ENCODE measurements around the gene R3HCC1L.
"Not testable (repeated sequence)": the region's sequence is repeated elsewhere in the genome, so short reads cannot be mapped to it uniquely, and the experiment has no call there.

The R3HCC1L gene

DNA sequence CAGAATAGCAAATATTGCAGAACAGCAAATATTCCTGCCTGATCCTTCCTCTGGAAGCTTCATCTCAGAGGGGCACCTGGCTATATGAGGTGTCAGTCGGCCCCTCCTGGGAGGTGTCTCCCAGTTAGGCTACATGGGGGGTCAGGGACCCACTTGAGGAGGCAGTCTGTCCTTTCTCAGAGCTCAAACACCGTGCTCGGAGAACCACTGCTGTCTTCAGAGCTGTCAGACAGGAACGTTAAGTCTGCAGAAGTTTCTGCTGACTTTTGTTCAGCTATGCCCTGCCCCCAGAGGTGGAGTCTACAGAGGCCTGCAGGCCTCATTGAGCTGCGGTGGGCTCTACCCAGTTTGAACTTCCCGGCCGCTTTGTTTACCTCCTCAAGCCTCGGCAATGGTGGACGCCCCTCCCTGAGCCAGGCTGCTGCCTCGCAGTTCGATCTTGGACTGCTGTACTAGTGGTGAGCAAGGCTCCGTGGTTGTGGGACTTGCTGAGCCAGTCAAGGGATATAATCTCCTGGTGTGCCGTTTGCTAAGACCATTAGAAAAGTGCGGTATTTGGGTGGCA is 48.0 kb downstream of the R3HCC1L start:
- not testable (repeated sequence) for DNase-seq

DNA sequence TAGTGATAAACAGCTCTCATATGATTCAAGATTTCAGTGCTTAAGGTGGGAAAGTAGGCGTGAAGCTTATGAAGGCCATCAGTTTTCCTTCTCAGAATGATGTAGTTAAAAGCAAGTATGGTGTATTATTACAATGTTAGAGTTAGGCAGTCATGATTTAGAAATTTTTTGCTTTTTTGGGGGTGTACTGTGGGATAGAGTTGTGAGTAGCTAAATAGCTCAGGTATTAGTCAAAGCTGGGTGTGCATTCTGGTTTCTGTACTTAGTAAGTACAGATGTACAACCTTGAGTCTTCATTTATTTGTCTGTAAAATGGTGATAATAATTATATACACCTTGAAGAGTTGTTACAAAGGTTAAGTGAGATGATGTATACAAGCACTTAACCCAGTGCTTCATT is 52.2 kb downstream of the R3HCC1L start:
- no peak for DNase-seq

DNA sequence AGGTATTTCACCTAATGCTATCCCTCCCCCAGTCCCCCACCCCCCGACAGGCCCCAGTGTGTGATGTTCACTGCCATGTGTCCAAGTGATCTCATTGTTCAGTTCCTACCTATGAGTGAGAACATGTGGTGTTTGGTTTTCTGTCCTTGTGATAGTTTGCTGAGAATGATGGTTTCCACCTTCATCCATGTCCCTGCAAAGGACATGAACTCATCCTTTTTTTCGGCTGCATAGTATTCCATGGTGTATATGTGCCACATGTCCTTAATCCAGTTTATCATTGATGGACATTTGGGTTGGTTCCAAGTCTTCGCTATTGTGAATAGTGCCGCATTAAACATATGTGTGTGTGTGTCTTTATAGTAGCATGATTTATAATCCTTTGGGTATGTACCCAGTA is 56.3 kb downstream of the R3HCC1L start:
- not testable (repeated sequence) for DNase-seq

DNA sequence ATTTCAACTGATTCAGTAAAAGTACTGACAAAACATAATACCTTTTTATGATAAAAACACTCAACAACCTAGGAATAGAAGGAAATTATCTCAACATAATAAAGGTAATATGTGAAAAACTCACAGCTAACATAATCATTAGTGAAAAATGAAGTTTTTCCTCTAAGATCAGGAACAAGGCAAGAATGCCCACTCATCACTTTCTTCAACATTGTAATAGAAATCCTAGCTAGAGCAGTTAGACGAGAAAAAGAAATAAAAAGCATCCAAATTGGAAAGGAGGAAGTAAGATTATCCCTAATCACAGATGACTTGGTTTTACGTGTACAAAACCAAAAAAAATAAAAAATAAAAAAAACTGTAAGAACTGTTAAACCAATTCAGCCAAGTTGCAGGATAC is 58.6 kb downstream of the R3HCC1L start:
- no peak for DNase-seq

DNA sequence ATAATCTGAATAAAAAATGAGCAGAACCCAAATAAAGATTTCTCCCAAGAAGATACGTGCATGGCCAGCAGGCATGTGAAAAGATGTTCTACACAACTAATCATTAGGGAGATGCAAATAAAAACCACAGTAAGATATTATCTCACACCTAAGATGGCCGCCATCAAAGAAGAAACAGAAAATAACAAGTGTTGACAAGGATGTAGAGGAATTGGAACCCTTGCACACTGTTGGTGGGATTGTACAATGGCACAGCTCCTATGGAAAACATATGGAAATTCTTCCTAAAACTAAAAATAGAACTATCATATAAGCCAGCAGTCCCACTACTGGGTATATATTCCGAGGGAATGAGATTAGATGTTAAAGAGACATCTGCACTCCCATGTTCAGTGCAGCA is 60.2 kb downstream of the R3HCC1L start:
- no peak for DNase-seq

DNA sequence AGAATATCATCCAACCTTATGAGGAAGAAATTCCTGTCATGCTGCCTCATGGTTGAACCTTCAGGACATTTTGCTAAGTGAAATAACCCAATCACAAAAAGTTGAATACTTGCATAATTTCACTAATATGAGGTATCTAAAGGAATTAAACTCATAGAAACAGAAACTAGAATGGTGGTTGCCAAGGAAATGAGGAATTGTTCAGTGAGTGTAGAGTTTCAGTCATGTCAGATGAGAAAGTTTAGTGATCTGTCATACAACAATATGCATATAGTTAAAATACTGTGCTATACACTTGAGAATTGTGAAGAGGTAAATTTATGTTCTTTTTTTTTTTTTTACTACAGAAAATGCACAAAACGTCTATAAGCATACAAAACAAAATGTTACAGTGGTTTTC is 60.7 kb downstream of the R3HCC1L start:
- DNase-seq, result no peak

DNA sequence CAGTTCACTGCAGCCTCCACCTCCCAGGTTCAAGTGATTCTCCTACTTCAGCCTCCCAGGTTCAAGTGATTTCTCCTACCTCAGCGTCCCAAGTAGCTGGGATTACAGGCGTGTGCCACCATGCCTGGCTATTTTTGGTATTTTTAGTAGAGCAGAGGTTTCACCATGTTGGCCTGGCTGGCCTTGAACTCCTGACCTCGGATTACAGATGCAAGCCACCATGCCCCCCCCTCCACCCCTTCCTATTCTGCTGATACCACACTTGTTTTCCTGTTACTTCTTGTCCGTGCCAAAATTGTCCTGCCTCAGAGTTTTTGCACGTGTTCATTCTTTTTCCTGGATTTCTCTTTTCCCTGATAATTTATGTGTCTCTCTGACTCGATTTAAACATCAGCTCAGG is 62.5 kb downstream of the R3HCC1L start:
- no peak for DNase-seq

DNA sequence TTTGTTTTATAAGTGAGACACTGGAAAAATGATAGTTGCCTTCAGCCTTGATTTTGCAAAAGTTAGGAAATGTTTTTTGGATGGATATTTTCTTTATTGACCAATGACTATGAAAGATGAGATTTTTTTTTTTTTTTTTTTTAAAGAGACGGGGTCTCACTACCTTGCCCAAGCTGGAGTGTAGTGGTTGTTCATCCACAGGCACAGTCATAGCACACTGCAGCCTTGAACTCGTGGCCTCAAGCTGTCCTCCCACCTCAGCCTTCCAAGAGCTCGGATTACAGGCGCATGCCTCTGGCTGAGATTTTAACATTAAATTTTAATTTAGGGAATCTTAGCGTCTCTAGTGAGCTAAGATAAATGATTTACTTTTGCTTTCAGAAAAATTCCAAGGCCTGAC is 67.3 kb downstream of the R3HCC1L start:
- DNase-seq, result no peak

DNA sequence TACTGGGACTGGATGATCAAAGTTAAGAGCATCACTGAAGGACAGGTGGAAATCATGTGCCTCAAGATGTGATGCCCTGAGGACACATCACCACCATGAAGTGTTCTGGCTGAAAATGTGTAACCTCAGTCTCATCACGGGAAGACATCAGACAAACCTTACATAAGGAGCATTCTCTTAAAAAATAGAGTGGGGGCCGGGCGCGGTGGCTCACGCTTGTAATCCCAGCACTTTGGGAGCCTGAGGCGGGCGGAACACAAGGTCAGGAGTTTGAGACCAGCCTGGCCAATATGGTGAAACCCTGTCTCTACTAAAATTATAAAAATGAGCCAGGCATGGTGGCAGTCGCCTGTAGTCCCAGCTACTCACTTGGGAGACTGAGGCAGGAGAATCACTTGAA is 67.9 kb downstream of the R3HCC1L start:
- DNase-seq, result no peak

DNA sequence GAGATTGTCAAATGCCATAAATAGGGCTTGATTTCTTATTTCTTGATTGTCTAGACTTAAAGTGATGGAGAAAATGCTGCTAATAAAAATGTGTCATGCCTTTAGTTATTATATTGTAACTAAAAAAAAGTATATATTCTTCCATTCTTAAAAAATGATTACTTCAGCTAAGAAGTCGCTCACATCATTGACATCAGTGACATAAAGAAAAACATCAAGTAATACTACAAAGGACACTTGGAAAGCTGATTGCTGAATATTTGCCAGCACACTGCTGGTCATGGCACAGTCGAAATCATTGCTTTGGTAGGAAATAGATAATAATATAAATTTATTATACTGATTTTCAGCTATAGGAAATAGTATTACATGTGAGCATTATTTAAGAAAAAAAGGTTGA is 70.9 kb downstream of the R3HCC1L start:
- no peak for DNase-seq

DNA sequence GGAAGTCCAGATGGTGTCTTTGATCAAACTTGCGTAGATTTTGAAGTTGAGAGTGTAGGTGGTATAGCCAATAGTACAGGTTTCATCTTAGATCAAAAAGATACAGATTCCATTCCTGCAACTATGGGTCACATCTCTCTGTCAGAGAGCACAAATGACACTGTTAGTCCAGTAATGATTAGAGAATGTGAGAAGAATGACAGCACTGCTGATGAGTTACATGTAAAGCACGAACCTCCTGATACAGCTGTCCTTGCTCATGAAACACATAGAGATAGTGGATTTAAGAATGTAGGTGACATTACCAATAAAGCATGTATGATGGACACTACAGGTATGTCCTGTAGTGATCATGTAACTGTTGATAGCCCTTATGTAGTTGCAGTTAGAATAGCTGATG is 74.5 kb downstream of the R3HCC1L start:
- DNase-seq, result no peak

DNA sequence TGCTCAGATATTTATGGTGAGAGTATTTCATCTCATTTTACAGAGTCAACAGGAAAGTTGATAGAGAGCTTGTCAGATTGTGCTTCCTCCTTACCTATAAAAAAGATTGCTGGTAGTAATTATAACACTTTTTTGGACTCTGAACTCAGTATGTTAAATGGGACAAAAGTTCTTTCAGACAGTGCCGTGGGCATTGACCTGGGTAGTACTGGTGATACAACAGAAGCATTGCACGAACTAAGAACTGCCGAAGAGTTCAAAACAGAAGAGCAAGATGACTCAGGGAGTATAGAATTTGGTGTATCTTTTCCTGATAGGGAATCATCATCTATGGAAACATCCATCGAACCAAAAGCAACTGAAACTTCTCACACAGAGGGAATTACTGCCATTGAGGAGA is 75.0 kb downstream of the R3HCC1L start:
- DNase-seq, result no peak

DNA sequence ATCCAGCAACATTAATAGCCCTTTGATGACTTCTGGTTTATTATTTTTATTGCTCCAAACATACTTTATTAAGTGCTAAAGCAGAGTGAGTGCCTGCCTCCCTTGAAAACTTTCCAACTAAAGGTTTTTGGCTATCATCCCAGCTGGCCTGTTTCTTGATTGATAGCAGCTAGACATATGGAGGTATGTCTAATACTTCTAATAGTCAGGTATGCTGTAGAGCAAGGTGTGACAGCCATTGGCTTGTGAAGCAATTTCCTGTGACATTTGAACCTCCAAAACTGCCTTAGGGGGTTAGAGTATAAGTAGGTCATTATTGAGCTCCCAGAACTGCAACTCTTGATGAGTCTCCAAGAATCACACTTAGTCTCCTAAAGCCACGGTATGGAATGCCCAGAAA is 77.7 kb downstream of the R3HCC1L start:
- no peak for DNase-seq

DNA sequence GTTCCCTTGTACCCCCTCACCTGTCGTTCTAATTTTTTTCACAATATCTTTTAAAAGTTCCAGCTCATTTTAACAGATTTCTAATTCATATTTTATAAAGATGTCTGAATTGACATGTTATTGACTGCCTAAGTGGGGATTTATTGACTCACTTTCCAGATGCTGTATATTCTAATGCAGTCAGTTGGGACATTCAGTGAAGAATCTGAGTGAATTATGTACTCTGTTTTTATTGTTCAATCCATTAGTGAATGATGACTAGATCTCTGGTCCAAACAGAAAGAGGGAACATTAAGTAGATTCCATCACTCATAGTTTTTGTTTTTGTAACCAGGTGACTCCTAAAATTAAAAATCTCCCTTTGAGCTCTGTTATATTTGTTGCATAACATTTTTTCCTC is 79.3 kb downstream of the R3HCC1L start:
- no peak for DNase-seq

DNA sequence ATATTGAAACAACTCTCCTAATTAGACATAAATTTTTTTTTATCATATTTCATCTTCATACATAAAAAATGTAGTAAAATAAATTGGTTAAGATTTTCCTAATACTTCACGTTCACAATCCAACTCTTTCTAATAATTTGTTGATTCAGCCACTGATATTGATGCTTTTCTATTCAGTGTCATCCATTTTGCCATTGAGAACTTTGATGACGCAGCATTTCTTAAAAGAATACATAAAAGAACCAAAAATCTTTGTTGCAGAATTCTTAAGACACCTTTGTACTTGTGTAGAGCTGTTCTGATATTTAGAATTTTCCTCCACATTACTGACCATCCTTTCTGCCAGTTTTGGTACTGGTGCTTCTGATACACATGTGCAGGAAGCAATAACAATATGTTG is 80.9 kb downstream of the R3HCC1L start:
- no peak for DNase-seq

DNA sequence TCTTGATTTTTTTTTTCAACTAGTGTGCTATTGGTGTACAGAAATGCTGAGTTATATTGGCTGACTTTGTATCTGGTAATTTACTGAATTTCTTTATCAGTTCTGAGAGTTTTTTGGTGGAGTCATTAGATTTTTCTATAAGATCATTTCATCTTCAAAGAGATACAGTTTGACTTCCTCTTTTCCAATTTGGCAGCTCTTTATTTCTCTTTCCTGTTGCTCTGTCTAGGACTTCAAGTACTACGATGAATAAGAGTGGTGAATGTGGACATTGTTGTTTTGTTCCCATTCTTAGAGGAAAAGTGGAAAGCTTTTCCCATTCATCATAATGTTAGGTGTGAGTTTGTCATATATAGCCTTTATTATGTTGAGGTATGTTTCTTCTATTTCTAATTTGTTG is 83.3 kb downstream of the R3HCC1L start:
- DNase-seq, result no peak

DNA sequence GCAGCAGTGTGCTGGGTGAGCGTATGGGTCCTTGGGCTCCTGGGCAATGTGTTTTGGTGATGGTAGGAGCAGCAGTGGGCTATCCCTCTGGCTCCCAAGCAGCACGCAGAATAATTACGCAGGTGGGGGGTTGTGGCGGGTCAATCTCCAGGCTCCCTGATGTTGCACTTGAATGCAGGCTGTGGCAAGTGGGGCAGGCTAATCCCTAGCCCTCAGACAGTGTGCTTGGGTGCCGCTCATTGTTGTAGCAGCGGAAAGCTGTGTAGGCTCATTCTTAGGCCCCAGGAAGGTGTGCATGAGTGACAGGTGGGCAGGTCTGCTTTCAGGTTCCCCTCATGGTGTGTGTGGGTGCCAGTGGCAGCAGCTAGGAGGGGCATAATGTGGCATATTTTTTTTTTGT is 89.4 kb downstream of the R3HCC1L start:
- DNase-seq, result no peak

DNA sequence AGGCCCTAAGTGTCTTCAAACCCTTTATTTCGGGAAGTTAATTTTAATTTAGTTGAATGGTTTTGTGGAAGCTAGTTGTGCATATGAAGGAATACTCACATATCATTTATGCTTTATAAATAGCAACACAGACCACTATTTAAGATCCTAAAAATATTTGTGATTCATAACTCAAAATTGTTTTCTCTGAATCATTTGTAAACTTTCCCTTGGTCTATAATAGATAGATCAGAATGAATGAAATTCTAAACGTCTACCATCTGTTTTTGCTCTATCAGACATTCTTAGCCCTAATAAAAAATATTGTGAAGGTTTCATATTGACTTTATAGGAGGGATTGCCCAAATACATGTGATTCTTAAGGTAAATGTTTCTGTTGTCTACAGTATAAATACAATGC is 90.1 kb downstream of the R3HCC1L start:
- no peak for DNase-seq

DNA sequence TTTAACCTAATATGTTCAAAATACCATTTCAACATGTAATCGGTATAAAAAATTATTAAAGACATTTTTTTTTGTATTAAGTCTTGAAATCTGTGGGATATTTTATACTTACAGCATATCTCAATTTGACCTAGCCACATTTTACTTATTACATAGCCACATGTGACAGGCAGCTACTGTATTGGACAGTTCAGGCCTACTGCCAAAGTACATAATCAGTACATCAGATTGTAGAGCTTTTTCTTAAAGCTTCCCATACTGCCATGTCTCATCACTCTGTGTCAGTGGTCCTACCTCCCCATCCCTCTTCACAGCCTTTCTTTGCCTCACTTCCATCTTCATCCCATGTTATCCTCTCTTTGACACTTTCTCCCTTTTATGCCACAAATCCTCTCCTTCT is 90.5 kb downstream of the R3HCC1L start:
- DNase-seq, result no peak

DNA sequence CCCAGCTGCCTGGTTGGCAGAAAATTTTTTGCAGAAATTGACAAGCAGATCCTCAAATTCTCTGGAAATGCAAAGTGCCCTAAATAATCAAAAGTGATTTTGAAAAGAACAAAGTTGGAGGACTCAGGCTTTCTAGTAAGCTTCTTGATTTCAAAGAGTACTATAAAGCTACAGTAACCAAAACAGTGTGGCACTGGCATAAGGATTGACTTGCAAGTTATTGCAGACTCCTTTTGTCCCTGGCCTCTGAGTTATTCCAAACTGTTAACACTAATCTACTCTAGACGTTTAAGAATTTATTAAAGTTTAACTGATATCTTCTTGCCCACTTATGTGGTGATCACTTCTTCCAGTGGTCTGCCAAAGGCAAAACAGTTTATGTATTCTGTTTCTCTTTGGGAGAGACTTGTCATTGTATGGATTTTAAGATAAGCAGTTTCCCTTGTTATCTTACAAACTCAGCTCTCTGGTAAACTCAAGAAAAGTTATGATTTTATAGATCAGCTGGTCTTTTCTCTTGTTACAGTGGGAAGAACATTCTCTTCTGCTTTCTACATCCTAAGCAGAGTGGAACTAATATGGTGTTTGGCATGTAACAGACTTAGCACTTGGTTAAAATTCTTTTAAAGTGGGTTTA is 92.2 kb downstream of the R3HCC1L start:
- no peak for DNase-seq

DNA sequence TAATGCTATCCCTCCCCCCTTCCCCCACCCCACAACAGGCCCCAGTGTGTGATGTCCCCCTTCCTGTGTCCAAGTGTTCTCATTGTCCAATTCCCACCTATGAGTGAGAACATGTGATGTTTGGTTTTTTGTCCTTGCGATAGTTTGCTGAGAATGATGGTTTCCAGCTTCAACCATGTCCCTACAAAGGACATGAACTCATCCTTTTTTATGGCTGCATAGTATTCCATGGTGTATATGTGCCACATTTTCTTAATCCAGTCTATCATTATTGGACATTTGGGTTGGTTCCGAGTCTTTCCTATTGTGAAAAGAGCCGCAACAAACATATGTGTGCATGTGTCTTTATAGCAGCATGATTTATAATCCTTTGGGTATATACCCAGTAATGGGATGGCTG is 93.3 kb downstream of the R3HCC1L start:
- not testable (repeated sequence) for DNase-seq

DNA sequence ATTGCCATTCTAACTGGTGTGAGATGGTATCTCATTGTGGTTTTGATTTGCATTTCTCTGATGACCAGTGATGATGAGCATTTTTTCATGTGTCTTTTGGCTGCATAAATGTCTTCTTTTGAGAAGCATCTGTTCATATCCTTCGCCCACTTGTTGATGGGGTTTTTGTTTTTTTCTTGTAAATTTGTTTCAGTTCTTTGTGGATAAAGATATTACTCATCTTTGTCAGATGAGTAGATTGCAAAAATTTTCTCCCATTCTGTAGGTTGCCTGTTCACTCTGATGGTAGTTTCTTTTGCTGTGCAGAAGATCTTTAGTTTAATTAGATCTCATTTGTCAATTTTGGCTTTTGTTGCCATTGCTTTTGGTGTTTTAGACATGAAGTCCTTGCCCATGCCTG is 93.8 kb downstream of the R3HCC1L start:
- DNase-seq, result not testable (repeated sequence)

DNA sequence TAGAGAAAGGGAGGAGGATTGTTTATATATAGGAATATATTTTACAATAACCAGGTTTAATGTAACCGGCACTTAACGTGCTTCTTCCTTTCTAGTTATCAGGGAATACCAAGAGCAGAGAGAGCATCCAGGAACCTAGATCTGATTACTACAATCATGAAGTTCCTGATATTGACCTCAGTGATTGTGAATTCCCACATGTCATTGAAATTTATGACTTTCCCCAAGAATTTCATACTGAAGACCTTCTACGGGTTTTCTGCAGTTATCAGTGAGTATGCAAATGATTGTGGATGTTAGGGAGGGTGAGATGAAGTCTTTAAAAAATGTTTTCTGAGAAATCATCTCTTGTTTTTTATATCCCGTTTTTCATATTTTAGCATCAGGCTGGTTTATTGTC is 97.0 kb downstream of the R3HCC1L start:
- DNase-seq, result no peak

DNA sequence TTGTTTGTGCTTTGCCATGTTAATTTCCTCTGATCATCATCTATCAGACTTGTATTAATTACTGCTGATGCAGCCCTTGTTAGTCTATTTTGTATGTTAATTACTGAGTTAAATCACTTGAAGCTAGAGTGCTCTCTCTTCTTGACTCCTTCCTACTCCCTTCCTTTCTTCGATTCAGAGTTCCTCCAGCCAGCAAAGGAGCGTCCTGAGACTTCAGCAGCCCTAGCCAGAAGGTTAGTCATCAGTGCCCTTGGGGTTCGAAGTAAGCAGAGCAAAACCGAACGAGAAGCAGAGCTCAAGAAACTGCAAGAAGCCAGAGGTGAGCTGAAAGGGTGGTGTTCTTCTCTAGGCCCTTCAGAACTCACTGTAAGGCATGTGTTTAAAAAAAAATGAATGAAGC is 101.4 kb downstream of the R3HCC1L start:
- no peak for DNase-seq

DNA sequence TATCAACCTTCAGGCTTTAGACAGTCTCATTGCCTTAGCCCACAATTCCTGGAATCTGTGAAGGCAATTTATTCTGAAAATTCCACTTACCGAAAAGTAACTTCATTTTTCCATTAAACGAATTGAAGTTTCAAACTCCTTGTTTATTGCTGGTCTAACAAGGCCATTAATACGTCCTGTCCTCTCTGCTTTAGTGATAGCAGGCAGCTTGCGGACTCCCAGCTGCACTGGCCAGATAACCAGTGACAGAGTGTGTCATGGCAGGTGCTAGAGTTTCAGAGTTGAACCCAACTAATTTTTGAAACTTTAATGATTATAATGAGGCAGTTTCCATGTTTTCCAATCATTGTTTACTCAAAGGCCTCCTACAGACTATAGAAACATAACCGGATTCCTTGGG is 102.4 kb downstream of the R3HCC1L start:
- no peak for DNase-seq

DNA sequence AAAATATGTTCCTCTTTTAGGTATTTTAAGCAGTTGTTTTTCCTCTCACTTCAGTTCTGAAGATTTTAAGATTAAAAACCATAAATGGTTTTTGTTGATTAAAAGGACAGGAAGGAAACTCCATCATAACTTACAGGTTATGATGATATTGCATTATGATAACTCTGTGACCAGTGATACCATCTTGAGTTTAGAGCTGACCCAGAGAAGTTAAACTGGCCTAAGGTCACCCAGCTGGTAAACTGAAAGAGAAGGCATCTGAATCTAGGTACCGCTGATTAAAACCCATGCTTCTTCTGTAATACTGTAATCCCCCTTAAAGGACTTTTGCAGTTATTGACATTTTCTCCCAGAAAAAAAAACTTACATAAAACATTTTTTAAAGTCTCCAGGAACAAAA is 103.9 kb downstream of the R3HCC1L start:
- no peak for DNase-seq

Measured in activated CD4-positive, alpha-beta T cell treated with anti-CD3 and anti-CD28 coated beads for 1 hour (primary cell).